HL-60 (cell line): ENCODE data around the gene ID2.

Experiments used
- DNase-seq, 2 experiments: peaks; one replicate each; pipeline ENCODE4 v3.0.0-alpha.2; 2010 to 2020; ENCODE audit warnings: low read depth in 1 of 2, low spot score in 1 of 2
- H3K27ac ChIP-seq: fragments of 250-450 bp; sonication (Bioruptor Pico); replicated peaks from 2 replicates; pipeline ENCODE4 v1.5.1; 2020; ENCODE audit warnings: mild to moderate bottlenecking, moderate library complexity
- H3K27me3 ChIP-seq: fragments of 250-450 bp; sonication (Bioruptor Pico); 2 replicates; pipeline ENCODE4 v1.5.1; 2021; ENCODE audit warnings: mild to moderate bottlenecking, moderate library complexity; ENCODE audit not compliant: insufficient read depth, poor library complexity, severe bottlenecking
- H3K4me3 ChIP-seq: replicated peaks from 2 replicates; pipeline ENCODE4 v1.5.1; 2011; ENCODE audit warnings: mild to moderate bottlenecking, control low read depth, low read length; ENCODE audit not compliant: insufficient read depth
- CTCF ChIP-seq: IDR thresholded peaks from one replicate; pipeline ENCODE4 v1.5.1; 2011; ENCODE audit warnings: low read length, control low read depth, inconsistent platforms; ENCODE audit not compliant: insufficient read depth
- GABPA ChIP-seq: IDR thresholded peaks from 2 replicates; pipeline ENCODE4 v1.6.1; 2012; ENCODE audit warnings: low read depth
- POLR2AphosphoS5 ChIP-seq: IDR thresholded peaks from 2 replicates; pipeline ENCODE4 v1.6.1; 2012; ENCODE audit warnings: low read depth
- SPI1 ChIP-seq: IDR thresholded peaks from 2 replicates; pipeline ENCODE4 v1.6.1; 2012; ENCODE audit warnings: low read depth, mild to moderate bottlenecking, borderline replicate concordance
- TF ChIP-seq, protein P1 (sequence below): IDR thresholded peaks from 2 replicates; pipeline ENCODE4 v1.6.1; 2012; ENCODE audit warnings: low read depth; ENCODE audit not compliant: insufficient replicate concordance

Gene ID2

GRCh38 chr2:8714283-8714682, 32.4 kb downstream of the ID2 start:
- Histone ChIP-seq H3K4me3 (no peak overlapping the region), H3K27me3 (no peaks in the 10 kb centered on the region), H3K27ac (no peak overlapping the region)
- TF ChIP-seq GABPA (no peak), POLR2AphosphoS5 (no peak), CTCF (no peak)
- DNase-seq = no peak

GRCh38 chr2:8714971-8715370, 33.1 kb downstream of the ID2 start:
- H3K27ac ChIP-seq = no peak overlapping the region
- no peak for DNase-seq
- H3K27me3 ChIP-seq = no peaks in the 10 kb centered on the region
- no peak overlapping the region for H3K4me3 ChIP-seq
- TF ChIP-seq SPI1 (no peak), GABPA (no peak), POLR2AphosphoS5 (no peak), CTCF (no peak)
- TF ChIP-seq, protein P1, sequence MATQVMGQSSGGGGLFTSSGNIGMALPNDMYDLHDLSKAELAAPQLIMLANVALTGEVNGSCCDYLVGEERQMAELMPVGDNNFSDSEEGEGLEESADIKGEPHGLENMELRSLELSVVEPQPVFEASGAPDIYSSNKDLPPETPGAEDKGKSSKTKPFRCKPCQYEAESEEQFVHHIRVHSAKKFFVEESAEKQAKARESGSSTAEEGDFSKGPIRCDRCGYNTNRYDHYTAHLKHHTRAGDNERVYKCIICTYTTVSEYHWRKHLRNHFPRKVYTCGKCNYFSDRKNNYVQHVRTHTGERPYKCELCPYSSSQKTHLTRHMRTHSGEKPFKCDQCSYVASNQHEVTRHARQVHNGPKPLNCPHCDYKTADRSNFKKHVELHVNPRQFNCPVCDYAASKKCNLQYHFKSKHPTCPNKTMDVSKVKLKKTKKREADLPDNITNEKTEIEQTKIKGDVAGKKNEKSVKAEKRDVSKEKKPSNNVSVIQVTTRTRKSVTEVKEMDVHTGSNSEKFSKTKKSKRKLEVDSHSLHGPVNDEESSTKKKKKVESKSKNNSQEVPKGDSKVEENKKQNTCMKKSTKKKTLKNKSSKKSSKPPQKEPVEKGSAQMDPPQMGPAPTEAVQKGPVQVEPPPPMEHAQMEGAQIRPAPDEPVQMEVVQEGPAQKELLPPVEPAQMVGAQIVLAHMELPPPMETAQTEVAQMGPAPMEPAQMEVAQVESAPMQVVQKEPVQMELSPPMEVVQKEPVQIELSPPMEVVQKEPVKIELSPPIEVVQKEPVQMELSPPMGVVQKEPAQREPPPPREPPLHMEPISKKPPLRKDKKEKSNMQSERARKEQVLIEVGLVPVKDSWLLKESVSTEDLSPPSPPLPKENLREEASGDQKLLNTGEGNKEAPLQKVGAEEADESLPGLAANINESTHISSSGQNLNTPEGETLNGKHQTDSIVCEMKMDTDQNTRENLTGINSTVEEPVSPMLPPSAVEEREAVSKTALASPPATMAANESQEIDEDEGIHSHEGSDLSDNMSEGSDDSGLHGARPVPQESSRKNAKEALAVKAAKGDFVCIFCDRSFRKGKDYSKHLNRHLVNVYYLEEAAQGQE = no peak

DNA sequence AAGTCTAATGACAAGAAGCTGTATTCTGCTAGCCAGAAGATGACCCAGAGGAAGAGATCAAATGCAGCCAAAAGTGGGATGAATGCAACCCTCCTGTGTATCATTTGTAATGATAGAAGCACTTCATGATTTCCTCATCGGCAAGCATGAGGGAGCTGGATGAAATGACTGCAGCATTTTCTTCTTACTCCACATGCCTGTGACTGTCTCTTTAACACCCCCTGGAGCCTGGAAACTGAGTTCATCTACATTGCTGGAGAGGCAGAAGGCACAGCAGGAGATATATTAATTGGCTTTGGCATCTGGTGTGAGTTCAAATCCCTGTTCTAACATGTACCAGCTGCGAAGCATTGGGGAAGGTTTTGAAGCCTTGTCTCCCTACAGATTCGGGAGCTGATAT, 37.7 kb downstream of the ID2 start:
- H3K27ac ChIP-seq = no peak overlapping the region
- H3K27me3 ChIP-seq = no peaks in the 10 kb centered on the region
- no peak for DNase-seq
- no peak for TF ChIP-seq GABPA
- TF ChIP-seq, protein P1 = no peak
- no peak overlapping the region for H3K4me3 ChIP-seq

DNA sequence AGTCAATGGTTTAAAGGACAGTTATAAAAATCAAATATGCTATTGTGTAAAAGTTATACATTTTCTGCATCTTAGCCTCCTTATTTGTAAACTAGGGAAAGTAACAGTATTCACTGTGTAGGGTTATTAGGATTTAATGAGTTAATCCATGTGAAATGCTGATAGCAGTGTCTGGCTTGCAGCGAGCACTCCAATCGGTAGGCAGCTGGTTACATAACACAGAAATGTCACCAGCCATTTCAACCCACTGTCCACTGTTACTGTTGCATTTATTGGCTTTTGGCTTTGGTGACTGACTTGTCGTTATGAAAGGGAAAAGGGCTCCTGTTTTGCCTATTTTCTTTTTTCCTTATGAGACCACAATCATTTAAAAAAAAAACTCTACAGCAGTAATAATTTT, 38.9 kb downstream of the ID2 start:
- Histone ChIP-seq H3K27me3 (no peaks in the 10 kb centered on the region), H3K4me3 (no peak overlapping the region), H3K27ac (no peak overlapping the region)
- no peak for DNase-seq
- TF ChIP-seq GABPA = no peak
- TF ChIP-seq, protein P1 = no peak
- no peak for TF ChIP-seq POLR2AphosphoS5
- no peak for TF ChIP-seq CTCF
- no peak for TF ChIP-seq SPI1
